K562 (cell line): Measurements from ENCODE around the gene RHO.

Source experiments
- CBX8 ChIP-seq: fragments of 200-600 bp; sonication (generic); IDR thresholded peaks from 2 replicates; pipeline ENCODE4 v1.6.1; 2012; ENCODE audit warnings: borderline replicate concordance, mixed run types, low read depth, mild to moderate bottlenecking, moderate library complexity, mixed read lengths, low read length, control low read depth, inconsistent platforms; ENCODE audit not compliant: poor library complexity, severe bottlenecking; ENCODE audit errors: extremely low read depth
- CTCF ChIP-seq, 3 experiments: IDR thresholded peaks in 2 of 3; conservative IDR thresholded peaks in 1 of 3; 2 replicates each; pipeline ENCODE4 v1.5.1; 2011 to 2012; ENCODE audit warnings: low read length in 3 of 3, mild to moderate bottlenecking in 3 of 3, control low read depth in 2 of 3, improper control_type of control experiment in 1 of 3, inconsistent platforms in 1 of 3, low read depth in 1 of 3, mixed read lengths in 1 of 3, moderate library complexity in 1 of 3; ENCODE audit not compliant: insufficient read depth in 2 of 3
- EP300 ChIP-seq: IDR thresholded peaks from 2 replicates; pipeline ENCODE4 v1.6.1; 2012; ENCODE audit warnings: low read length, improper control_type of control experiment
- NFXL1 ChIP-seq: fragments of 450-650 bp; formaldehyde crosslinking; IDR thresholded peaks from 2 replicates; pipeline ENCODE4 v1.4.0; 2021; ENCODE audit warnings: mild to moderate bottlenecking
- NFYB ChIP-seq: IDR thresholded peaks from 2 replicates; pipeline ENCODE4 v1.6.1; 2011; ENCODE audit warnings: mild to moderate bottlenecking, moderate library complexity; ENCODE audit not compliant: insufficient read length; ENCODE audit errors: extremely low read depth
- POLR2G ChIP-seq: fragments of 200-400 bp; formaldehyde crosslinking; IDR thresholded peaks from 2 replicates; pipeline ENCODE4 v1.6.1; 2017; ENCODE audit warnings: low read depth, mild to moderate bottlenecking, antibody characterized with exemption, low read length, moderate library complexity
- PTBP1 ChIP-seq: fragments of 200-400 bp; formaldehyde crosslinking; IDR thresholded peaks from 2 replicates; pipeline ENCODE4 v1.6.1; 2017; ENCODE audit warnings: low read depth, low read length
- SRF ChIP-seq, 2 experiments: fragments of 250-450, 450-650 bp in 1 of 2; sonication (Bioruptor Pico) in 1 of 2; sonication (generic) in 1 of 2; formaldehyde crosslinking; IDR thresholded peaks; 2 replicates each; pipeline versions ENCODE4 v1.5.0 to v1.5.1; 2020 to 2022; ENCODE audit warnings: mild to moderate bottlenecking in 1 of 2, missing genetic modification reagents in 1 of 2
- ZNF174 ChIP-seq: fragments of 250-450 bp; sonication (Bioruptor Pico); IDR thresholded peaks from 2 replicates; pipeline ENCODE4 v1.4.0; 2020; ENCODE audit warnings: mild to moderate bottlenecking
- TF ChIP-seq, protein P1 (sequence below): sonication (generic); formaldehyde crosslinking; IDR thresholded peaks from 2 replicates; pipeline ENCODE4 v1.8.0; 2022; ENCODE audit warnings: mild to moderate bottlenecking, missing genetic modification reagents, borderline replicate concordance

DNA sequence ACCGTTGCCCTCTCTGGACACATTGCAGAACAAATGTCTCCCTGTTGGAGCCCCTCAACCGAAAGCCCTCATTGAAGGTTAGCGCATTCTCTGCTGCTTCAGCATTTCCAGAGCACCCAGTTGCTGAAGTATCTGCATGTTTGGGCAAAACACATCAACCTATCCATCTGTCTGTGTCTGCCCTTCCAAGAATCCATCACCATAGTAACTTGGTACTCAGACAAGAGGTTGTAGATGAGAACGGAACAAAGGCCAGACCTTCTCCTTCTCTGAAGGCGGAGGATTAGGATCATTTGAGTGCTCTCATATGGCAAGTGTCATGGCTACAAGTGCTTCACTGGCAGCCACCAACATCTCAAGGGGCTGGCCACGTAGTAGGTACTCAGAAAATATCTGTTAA, 23.1 kb upstream of the RHO start:
- TF ChIP-seq EP300, result no peak
- TF ChIP-seq POLR2G, result no peak
- TF ChIP-seq, protein P1, sequence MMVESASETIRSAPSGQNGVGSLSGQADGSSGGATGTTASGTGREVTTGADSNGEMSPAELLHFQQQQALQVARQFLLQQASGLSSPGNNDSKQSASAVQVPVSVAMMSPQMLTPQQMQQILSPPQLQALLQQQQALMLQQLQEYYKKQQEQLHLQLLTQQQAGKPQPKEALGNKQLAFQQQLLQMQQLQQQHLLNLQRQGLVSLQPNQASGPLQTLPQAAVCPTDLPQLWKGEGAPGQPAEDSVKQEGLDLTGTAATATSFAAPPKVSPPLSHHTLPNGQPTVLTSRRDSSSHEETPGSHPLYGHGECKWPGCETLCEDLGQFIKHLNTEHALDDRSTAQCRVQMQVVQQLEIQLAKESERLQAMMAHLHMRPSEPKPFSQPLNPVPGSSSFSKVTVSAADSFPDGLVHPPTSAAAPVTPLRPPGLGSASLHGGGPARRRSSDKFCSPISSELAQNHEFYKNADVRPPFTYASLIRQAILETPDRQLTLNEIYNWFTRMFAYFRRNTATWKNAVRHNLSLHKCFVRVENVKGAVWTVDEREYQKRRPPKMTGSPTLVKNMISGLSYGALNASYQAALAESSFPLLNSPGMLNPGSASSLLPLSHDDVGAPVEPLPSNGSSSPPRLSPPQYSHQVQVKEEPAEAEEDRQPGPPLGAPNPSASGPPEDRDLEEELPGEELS, result no peak
- no peak for TF ChIP-seq ZNF174 (CRISPR knock-in tag)
- TF ChIP-seq CBX8, result no peak
- TF ChIP-seq NFXL1 (CRISPR knock-in tag), result no peak
- TF ChIP-seq PTBP1, result no peak
- TF ChIP-seq NFYB, result no peak
- no peak for TF ChIP-seq SRF (CRISPR knock-in tag; IDR thresholded peaks at IDR 0.05)
- no peak for TF ChIP-seq CTCF (IDR thresholded peaks at IDR 0.05 in 2 of 3, conservative IDR thresholded peaks at IDR 0.05 in 1 of 3; ENCODE audit: insufficient read depth in 2 of 3, low read depth in 1 of 3, low read length in 3 of 3)
